T-helper 2 cell treated with Interferon-gamma antibody and Interleukin-4, amounts not matched to agents 100 ng/mL and 5 ng/mL, for 36 hours (primary cell): Measurements from ENCODE around the gene ELMOD3. TPM values are rescaled to one million over a fixed set of nuclear protein-coding genes. Genes with fewer than 3 reads are reported as not detected.
"Not testable (repeated sequence)": the region's sequence is repeated elsewhere in the genome, so short reads cannot be mapped to it uniquely, and the experiment has no call there.

ENCODE experiments used
- intact Hi-C: fragments of 100-400 bp; cut with micrococcal nuclease; formaldehyde crosslinking; loops from one replicate; pipeline ENCODE4 v1.15.1; 2023
- total RNA-seq: library from RNA; stranded (reverse); gene quantifications from 2 replicates; pipeline ENCODE4 v1.2.3, GENCODE V29; 2022

The ELMOD3 gene
- total RNA-seq, 1 donor from 2014 or later = 21.2 TPM

DNA sequence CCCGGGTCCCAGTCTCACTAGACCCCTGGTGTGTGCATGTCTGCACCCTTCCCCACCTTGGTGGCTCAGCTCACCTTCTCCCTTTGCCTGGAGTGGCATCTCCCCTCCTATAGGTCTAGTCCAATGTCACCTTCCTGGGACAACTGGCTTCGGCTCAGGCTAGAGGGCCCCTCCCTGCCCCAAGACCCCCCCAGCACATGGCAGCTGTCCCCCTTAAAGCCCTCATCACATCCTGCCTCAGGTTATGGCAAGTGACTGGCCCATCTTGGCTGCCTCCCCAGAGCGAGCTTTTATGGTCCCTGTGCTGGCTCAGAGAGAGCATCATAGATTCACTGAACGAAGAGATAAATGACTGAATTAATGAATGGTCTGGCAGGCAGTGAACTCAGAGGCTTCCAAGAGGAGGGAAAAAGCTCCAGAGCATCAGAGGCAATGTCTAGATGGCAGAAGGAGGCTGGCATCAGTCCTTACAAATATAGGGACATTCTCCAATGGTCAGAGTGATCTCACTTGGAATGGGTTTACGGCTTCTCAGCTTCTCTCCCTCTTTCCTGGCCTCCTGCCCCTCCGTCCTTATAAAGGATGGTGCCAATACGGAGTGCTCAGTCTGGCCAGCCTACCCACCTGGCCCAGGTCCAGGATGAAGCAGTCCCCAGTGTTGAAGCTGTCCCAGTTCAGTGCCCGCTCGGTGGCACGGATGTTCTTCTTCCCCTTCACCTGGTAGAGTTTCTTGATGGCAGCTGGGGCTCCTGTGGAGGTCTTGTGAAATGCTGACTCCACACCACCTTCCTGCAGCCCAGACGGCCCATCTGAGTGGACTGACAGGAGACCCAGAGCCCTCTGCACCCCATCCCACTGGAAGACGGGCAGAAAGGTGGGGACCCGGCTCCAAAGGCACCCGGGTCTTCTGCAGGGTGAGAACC, 46.2 kb downstream of the ELMOD3 start:
- intact Hi-C loops = no loop called here

GRCh38 chr2:85401464-85401805, 46.9 kb downstream of the ELMOD3 start:
- intact Hi-C loops = no loop called here

GRCh38 chr2:85401844-85402243, 47.3 kb downstream of the ELMOD3 start:
- intact Hi-C loops = no loop called here

DNA sequence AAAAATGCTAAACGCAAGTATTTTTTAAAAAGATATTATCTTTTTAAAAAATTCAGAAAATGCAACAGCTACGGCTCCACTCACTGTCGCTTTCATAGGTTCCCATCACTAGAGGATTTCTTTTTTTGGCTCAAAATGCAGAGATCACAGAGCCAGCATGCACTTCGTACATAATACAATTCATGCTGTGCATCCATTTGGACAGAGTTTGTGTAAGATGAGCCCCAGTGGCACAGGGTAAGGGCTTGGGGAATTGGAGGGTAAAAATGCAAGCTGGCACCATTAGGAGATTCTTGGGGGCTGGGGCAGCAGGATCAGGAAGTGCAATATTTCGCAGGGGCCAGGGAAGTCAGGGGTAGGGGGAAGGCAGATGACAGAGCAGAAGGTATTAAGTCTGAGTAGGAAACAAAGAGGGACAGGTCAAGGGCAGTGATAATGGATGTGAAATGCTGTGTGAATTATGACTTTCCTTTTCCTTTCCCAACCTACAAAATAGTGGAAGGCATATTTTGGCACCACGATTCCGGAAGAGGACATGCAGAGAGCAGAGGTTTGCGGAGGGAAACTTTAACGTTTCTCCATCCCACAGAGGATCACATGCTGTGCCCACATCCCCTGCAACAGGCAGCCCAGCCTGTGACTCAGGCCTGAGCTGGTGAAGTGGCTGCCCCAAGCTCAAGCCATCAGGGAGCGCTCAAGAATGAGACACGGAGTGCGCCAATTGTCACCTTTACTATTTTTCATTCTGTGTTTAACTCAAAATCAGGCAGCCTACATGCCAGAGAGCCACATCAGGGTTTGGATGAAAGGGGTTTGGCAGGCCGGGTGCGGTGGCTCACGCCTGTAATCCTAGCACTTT, 50.9 kb downstream of the ELMOD3 start:
- intact Hi-C loops = no loop called here

DNA sequence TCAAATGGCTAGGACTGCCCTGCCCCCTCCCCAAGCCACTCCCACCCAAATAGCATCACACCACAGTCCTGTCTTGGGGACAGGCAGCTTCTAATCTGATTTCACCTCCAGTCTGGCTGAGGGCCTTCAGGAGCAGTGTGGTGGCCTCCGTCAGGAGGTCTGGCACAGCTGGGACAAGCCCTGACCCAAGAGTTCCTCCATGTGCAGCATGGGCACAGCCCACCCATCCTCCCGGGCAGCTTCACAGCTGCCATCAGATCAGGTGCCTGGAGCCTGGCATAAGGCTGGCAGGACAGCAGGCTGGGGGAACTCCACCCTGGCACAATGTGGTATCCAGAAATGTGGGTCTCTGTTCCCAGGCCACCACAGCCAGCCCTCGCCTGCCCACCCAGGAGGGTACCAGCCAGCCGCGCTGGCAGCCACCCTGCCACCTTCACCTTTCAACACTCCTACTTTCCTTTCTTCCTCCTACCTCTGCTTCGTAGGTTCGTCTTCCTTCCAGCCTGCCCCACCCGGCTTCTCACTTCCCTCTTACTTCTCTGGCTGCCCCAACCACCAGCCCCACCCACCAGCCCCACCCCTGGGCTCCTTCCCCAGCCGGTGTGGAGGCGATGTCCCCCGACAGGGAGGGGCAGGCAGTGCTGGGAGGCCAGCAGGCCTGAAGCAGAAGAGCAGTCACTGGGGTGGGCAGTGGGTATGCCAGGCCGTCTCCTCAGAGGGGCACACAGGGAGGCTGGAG, 55.4 kb downstream of the ELMOD3 start, which contains the start of gene CAPG:
TSS of gene CAPG (minus strand) at position 522 of the 739 bp plus-strand sequence. CDS start 8,221 bp downstream, outside the sequence.
- intact Hi-C loops = loop anchor here (2.0 kb wide), 2 partner anchors 55 to 83 kb away; partner anchors contain the start of genes ELMOD3, RETSAT and TGOLN2

- intact Hi-C loops = no loop called here
These were observed 56.2 kb downstream of the ELMOD3 start for GRCh38 chr2:85410584-85411404.

- intact Hi-C loops = no loop called here
These were observed 56.8 kb downstream of the ELMOD3 start for GRCh38 chr2:85411405-85411748.

DNA sequence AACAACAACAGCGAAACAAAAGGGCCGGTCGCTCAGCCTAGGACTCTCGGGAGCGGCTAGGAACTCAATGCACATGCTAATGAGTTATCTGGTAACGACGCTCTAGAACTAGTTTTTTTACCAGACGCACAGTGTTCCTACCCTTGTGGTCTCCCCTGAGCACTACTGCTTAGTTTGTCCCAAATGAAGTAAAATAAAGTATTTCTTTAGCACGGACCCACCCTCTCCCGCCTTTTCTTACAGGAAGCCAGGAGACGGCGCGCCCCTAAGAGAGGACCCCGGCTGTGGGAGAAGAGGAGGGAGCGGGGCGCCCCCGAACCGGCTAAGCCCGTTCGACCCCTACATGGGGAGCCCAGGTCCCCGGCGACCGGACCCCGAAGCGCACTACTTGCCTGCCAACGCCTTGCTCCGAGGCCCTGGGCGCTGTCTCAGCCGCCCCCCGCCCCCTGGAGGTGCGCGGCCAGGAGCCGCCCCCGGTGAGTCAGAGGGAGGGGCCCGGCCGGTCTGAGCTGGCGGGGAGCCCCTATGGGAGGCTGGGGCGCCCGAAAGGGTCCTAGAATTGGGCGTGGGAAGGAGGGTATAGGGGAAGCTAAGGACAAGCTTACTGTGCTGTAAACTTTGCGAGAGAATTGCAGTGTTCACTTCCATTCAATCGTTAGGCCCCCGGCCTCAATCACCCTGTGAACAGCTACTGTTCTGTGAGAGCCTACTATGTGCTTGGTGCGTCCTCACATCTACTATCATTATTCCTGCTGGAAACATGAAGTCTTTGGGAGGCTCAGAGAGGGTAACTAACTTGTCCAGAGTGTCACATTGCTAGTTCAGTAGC, 59.2 kb downstream of the ELMOD3 start:
- intact Hi-C loops = no loop called here

- intact Hi-C loops = not testable (repeated sequence)
These were observed 59.8 kb downstream of the ELMOD3 start for GRCh38 chr2:85414421-85414759.

GRCh38 chr2:85414761-85415553, 60.4 kb downstream of the ELMOD3 start:
- intact Hi-C loops = no loop called here

DNA sequence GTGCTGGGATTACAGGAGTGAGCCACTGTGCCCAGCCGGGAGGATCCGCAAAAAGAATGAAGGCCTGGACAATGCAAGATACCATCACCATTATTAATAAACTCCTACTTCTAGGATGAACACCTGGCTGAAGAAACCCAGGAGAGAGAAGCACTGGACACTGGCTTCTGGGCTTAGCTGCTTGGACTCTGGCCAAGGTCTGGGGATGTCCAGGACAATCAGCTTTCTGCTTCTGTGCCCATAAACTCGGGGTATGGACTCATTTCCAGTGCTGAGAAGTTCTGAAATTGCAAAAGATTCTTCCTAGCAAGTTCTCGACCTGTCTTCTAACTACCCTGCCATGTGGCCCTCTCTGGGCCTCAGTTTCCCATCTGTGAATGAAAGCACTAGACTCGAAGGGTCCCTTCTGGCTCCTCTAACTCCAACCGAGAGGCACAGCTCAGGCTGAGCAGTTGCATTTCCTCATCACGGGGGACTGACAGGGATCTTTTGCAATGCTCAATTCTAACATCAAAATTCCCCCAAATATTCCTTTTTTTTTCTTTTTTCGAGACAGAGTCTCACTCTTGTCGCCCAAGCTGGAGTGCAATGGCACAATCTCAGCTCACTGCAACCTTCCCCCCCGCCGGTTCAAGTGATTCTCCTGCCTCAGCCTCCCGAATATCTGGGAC, 61.5 kb downstream of the ELMOD3 start:
- intact Hi-C loops = no loop called here

DNA sequence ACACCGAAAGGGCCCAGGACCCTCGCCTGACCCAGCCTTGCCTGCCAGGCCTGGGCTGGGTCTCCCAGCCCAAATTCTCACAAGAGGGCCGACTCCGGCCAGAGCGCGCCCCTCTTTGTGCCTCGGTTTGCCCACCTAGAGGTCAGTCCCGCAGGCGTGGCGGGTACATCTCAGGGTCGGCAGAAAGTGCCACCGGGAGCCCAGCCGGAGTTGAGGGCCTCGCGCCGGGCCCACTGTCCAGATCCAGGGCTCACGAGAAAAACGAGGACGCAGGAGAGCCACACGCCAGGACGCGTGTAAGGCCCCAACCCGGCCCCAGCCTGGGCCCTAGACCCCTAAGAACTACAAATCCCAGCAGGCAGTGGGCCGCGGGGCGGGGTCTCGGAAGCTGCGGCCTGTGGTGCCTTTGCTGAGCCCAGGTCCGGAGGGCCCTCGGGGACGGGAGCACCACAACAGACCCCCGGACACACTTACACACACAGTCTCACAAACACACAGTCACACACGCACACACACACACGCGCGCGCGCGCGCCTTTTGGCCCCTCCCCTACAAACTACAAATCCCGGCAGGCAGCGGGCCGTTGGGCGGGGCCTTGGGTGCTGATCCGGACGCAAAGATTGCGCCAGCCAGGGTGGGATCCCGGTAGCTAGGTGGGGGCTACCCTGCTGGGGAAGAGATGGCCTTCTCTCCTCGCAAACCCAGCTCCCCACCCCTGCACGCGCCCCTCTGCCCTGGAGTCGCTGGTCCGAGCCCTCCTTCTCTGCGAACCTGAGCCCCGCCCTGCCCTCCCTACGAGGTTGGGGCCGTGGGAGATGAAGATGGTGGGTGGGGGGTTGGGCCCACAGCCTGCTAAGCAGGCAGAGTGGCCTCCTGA, 63.8 kb downstream of the ELMOD3 start, which contains the start of gene SH2D6:
TSS of gene SH2D6 (plus strand) at position 583 of the 877 bp plus-strand sequence. CDS start 10,752 bp downstream, outside the sequence.
- intact Hi-C loops = loop anchor here (1.0 to 2.0 kb wide), 3 partner anchors 28 to 90 kb away; partner anchors contain the start of genes ELMOD3 and RETSAT

DNA sequence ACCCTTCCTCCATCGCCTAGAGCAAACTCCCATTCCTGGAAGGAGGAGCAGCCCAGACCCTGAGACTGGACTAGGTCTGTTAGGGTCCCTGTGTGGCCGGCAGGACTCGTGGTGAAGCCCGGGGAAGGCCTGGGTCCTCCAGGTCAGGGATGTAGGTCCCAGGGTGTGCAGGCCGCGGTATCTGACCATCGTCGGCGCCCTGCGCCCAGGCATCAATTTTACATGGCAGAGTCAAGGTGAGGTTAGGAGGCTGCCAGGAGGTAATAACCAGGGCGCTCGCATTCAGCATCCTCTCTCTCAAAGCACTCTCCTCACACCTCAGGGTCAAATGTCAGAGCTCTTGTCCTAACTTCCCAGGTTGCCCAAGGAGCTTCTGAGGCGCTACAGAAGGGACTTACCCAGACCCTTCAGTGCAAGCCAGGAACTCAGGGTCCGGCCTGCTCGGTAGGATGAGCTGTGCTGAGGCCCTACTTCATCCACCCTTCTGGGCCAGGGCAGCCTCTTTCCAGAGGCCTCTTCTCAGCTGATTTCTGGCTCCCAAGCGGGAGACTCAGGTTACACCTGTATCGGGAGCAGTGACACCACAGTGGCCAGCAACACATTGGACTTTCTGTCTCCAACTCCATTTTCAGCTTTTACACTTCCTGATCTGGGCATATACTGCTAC, 64.6 kb downstream of the ELMOD3 start:
- intact Hi-C loops = loop anchor here (2.0 kb wide), 1 partner anchor 28 kb away; no protein-coding TSS in a partner anchor

DNA sequence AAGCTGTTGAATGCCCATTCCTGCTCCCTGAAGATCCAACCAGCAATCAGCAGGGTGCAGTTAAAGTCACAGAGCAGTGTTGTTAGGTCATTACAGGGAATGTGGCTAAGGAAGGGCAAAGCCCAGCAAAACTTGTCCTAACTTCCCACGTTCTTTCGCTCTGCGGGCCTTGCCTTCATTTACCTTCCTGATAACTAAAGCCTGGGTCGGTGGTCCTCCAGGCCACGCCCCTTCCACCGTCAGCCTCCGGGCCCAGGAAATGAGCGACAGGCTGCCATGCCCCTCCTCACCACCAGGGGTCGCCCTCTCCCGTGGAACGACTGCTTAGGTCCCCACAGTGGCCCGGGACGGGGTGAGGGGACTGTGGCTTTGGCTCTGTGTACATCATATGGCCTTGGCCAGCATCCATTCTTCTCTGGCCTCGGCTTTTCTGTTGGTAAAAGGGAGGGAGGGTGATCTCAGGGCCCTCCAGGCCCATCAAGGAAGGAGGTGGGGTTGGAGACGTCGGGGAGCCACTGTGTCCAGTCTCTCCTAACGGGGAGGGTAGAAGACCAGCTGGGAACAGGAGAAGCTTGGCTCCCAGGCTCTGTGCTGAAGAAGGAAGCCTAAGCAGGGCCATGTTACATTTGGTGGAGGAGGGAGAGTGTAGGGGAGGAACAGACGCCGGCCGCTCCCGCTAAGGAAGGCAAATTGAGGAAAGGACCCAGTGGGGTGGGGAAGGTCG, 66.1 kb downstream of the ELMOD3 start:
- intact Hi-C loops = loop anchor here (1.0 kb wide), 3 partner anchors 17 to 132 kb away; partner anchors contain the start of gene MAT2A

GRCh38 chr2:85421260-85422071, 66.9 kb downstream of the ELMOD3 start:
- intact Hi-C loops = no loop called here
